Lower leg skin (tissue), 4 donors: Measurements from ENCODE around the gene GAS2L2. TPM values are rescaled to one million over a fixed set of nuclear protein-coding genes. Genes with fewer than 3 reads are reported as not detected.
"Not testable (repeated sequence)": the region's sequence is repeated elsewhere in the genome, so short reads cannot be mapped to it uniquely, and the experiment has no call there.

ENCODE experiments used
- DNase-seq, 2 donors: peaks; one replicate each; pipeline ENCODE4 v3.0.0-alpha.2; 2019; ENCODE audit warnings: low spot score in 2 of 2
- H3K4me3 ChIP-seq: fragments of 200-600 bp; sonication (generic); 2 replicates; pipeline ENCODE4 v1.5.1; 2017; ENCODE audit warnings: mild to moderate bottlenecking, low read depth; ENCODE audit not compliant: poor library complexity, severe bottlenecking
- CTCF ChIP-seq, 3 donors: fragments of 450-650 bp; IDR thresholded peaks; one replicate each; pipeline ENCODE4 v1.5.1; 2016; ENCODE audit warnings: antibody characterized with exemption in 3 of 3, mild to moderate bottlenecking in 3 of 3, moderate library complexity in 2 of 3
- POLR2A ChIP-seq, 2 donors: fragments of 450-650 bp; IDR thresholded peaks; one replicate each; pipeline ENCODE4 v1.6.1; 2016 to 2017; ENCODE audit warnings: antibody characterized with exemption in 2 of 2, mild to moderate bottlenecking in 1 of 2, moderate library complexity in 1 of 2
- WGBS, 2 donors: methylation state at CpG; one replicate each; pipeline ENCODE4 v1.1.5; 2018; 5-methylcytosine and 5-hydroxymethylcytosine counted together
- intact Hi-C: fragments of 100-400 bp; cut with DNase I; formaldehyde crosslinking; loops from one replicate; pipeline ENCODE4 v1.15.0; 2023; ENCODE audit warnings: low total_unique reads
- total RNA-seq, 4 donors: library from RNA; depleted of rRNA; stranded (reverse); fragments of >200 nt; gene quantifications; one replicate each; pipeline ENCODE4 v1.1.0, GENCODE V29; 2016

GAS2L2 gene
- total RNA-seq, 4 donors from 2014 or later, result 0.93 TPM; not detected in 3

DNA sequence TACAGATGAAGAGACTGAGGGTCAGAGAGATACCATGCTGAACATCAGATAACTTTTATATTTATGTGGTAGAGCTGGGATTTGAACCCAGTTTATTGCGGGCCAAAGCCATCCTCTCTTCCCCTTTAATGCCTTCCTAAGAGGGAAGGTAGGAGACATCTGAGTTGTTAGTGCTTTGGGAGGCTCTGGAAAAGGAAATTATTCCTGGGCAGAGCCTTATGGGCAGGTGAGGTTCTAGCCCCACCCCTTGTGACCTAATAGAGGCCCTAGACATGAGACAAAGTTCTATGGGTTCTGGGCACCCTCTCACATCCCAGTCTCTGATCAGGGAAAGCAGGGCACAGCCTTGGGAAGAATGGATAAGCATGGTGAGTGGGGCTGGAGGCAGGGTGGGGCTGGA, 7.5 kb upstream of the GAS2L2 start, which contains the start of gene C17orf50:
C17orf50 (plus strand) TSS at position 301 of the 400 bp plus-strand sequence; CDS start at position 356, 55 bp downstream.
- DNase-seq, result no peak
- 64 to 95% methylated on average over 1 of the region's 1 CpG for WGBS, 2 donors
- H3K4me3 ChIP-seq, result no peak within 1 kb of the TSS
- intact Hi-C loops, result no loop called here
- TF ChIP-seq CTCF (IDR thresholded peaks at IDR 0.05) (no peak), POLR2A (IDR thresholded peaks at IDR 0.05) (no peak)

GRCh38 chr17:35757243-35757642, 4.2 kb upstream of the GAS2L2 start:
- H3K4me3 ChIP-seq, result no peak overlapping the region
- no peak for DNase-seq
- intact Hi-C loops, result no loop called here
- TF ChIP-seq CTCF (IDR thresholded peaks at IDR 0.05) (no peak), POLR2A (IDR thresholded peaks at IDR 0.05) (no peak)

DNA sequence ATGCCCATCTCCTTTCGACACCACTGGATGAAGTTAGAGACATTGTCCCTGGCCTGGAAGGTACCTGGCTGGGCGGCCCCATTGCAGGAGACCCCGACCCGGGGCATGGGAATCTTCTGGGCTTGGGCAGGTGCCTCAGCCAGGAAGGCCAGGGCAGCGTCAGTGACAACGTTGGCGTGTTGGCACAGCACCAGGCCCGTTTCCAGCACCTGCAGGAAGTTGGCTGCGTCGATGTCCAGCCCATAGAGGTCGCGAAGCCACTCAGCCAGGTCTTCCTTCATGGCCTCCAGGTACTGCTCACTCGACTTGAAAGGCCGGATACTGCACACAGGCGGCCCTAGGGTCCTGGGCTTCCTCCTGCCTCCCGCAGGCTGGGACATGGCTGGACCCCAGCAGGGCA, 568 bp downstream of the GAS2L2 start:
- no peak for DNase-seq
- intact Hi-C loops, result no loop called here
- WGBS, 2 donors, result 51 to 54% methylated on average over 15 to 16 of the region's 16 CpGs
- H3K4me3 ChIP-seq, result no peak overlapping the region
- TF ChIP-seq POLR2A (IDR thresholded peaks at IDR 0.05), result no peak
- no peak for TF ChIP-seq CTCF (IDR thresholded peaks at IDR 0.05)

DNA sequence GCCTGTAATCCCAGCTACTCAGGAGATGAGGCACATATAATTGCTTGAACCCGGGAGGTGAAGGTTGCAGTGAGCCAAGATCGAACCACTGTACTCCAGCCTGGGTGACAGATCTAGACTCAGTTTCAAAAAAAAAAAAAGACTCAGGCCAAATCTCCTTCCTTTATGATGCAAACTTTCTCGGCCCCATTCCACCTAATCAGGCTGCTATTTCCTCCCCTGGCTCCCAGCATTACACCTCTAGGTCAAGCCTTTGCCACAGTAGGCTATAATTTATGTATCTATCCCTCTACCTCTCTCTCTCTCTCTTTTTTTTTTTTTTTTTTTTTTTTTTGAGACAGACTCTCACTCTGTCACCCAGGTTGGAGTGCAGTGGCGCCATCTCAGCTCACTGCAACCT, 1.5 kb downstream of the GAS2L2 start:
- DNase-seq, intact Hi-C loops, H3K4me3 ChIP-seq: not testable (repeated sequence)
- WGBS, 2 donors, result 72 to 88% methylated on average over 4 of the region's 4 CpGs

GRCh38 chr17:35750526-35751395, 2.3 kb downstream of the GAS2L2 start:
- WGBS, 2 donors, result 62 to 72% methylated on average over 10 of the region's 10 CpGs
- no peak for DNase-seq
- TF ChIP-seq CTCF (IDR thresholded peaks at IDR 0.05), result no peak
- no peak for TF ChIP-seq POLR2A (IDR thresholded peaks at IDR 0.05)
- intact Hi-C loops, result no loop called here
- no peak overlapping the region for H3K4me3 ChIP-seq

DNA sequence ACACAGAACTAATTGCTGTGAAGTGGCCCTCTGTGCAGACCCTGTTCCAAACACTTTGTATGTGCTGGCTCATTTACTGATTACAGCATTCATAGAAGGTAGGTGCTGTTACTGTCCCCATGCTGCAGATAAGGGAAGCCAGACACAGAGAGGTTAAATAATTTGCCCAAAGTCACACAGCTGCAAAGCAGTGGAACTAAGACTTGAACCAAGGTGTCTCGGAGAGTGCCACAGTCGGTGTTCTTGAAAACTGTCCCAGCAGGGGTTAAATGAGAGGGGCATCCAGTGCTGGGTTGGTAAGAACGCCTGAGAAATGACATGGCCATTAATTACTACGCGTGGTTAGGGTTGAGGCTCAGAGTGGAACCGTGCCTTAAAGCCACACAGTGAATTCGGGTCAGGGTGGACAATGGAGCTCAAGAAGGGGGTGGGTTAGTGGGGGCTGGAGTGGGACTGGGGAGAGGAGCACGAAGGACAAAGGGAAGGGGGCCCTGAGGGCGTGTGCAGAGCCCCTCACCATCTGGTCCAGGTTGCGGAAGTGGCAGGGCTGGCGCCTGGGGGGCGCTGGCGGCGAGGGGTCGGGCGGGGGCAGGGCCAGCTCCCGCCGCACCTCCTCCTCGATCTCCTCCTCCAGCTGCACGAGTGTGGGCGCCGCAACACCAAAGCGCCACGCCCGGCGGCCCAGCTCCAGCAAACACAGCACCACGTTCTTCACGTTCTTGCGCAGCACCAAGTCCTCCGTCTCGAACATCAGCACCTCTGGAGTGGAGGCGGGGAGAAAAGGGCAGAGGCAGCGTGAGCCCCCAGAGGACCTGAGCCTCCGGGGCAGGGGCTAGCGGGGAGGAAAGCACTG, 3.3 kb downstream of the GAS2L2 start:
- intact Hi-C loops, result loop anchor here (5.0 kb wide), 1 partner anchor 137 kb away; no protein-coding TSS in a partner anchor
- TF ChIP-seq CTCF (IDR thresholded peaks at IDR 0.05) (no peak), POLR2A (IDR thresholded peaks at IDR 0.05) (no peak)
- WGBS, 2 donors, result 6 to 7% methylated on average over 26 to 30 of the region's 35 CpGs

More for the DNA sequence above, 3.3 kb downstream of the GAS2L2 start:
- no peak for DNase-seq
- H3K4me3 ChIP-seq, result no peak overlapping the region
